ENCODE measurements around the gene GJC2.
"Not testable (repeated sequence)": the region's sequence is repeated elsewhere in the genome, so short reads cannot be mapped to it uniquely, and the experiment has no call there.

Gene GJC2

GRCh38 chr1:228109073-228109961, 40.4 kb upstream of the GJC2 start, which contains the start of gene MRPL55:
Gene MRPL55 (minus strand): TSS chr1:228109299. CDS start chr1:228108260, 1,039 bp downstream.
- peak; percentile 98 for DNase-seq
- no peaks in the 10 kb centered on the region for H3K27me3 Mint-ChIP-seq
- peaks cover 42% of the 10 kb centered on the region for H3K4me1 Mint-ChIP-seq
- peak within 1 kb of the TSS; percentile 93 to 96 for H3K4me3 Mint-ChIP-seq
- ATAC-seq, result peak; percentile 96
- no peaks in the 10 kb centered on the region for H3K9me3 Mint-ChIP-seq
- H3K27ac Mint-ChIP-seq, result peak within 1 kb of the TSS; percentile 97 to 98

- H3K9me3 Mint-ChIP-seq, result no peaks in the 10 kb centered on the region
- peak overlapping the region; percentile 93 to 96 for H3K4me3 Mint-ChIP-seq
- no peak for DNase-seq
- H3K27me3 Mint-ChIP-seq, result no peaks in the 10 kb centered on the region
- H3K4me1 Mint-ChIP-seq, result peaks cover 35% of the 10 kb centered on the region
- ATAC-seq, result no peak
- H3K27ac Mint-ChIP-seq, result peak overlapping the region; percentile 97 to 98
Observed at GRCh38 chr1:228109962-228110488, 39.7 kb upstream of the GJC2 start.

- Mint-ChIP-seq H3K27me3 (no peaks in the 10 kb centered on the region), H3K9me3 (no peaks in the 10 kb centered on the region), H3K27ac (no peak overlapping the region), H3K4me3 (no peak overlapping the region), H3K4me1 (peaks cover 32% of the 10 kb centered on the region)
- DNase-seq, result no peak
- no peak for ATAC-seq
Observed at GRCh38 chr1:228110556-228110955, 39.2 kb upstream of the GJC2 start.

- not testable (repeated sequence) for DNase-seq, ATAC-seq, H3K27ac Mint-ChIP-seq, H3K4me3 Mint-ChIP-seq, H3K9me3 Mint-ChIP-seq, H3K27me3 Mint-ChIP-seq
- H3K4me1 Mint-ChIP-seq, result peaks cover 32% of the 10 kb centered on the region
Observed at GRCh38 chr1:228111315-228111714, 38.4 kb upstream of the GJC2 start.

- DNase-seq (no peak), ATAC-seq (no peak)
- no peaks in the 10 kb centered on the region for H3K9me3 Mint-ChIP-seq
- no peak overlapping the region for H3K4me3 Mint-ChIP-seq
- no peaks in the 10 kb centered on the region for H3K27me3 Mint-ChIP-seq
- peaks cover 31% of the 10 kb centered on the region for H3K4me1 Mint-ChIP-seq
- H3K27ac Mint-ChIP-seq, result no peak overlapping the region
Observed at GRCh38 chr1:228112167-228112566, 37.6 kb upstream of the GJC2 start.

GRCh38 chr1:228112617-228113016, 37.1 kb upstream of the GJC2 start:
- no peak overlapping the region for H3K4me3 Mint-ChIP-seq
- ATAC-seq (no peak), DNase-seq (no peak)
- H3K27ac Mint-ChIP-seq, result no peak overlapping the region
- peaks cover 27% of the 10 kb centered on the region for H3K4me1 Mint-ChIP-seq
- no peaks in the 10 kb centered on the region for H3K9me3 Mint-ChIP-seq
- no peaks in the 10 kb centered on the region for H3K27me3 Mint-ChIP-seq

GRCh38 chr1:228114827-228115226, 34.9 kb upstream of the GJC2 start:
- H3K9me3 Mint-ChIP-seq, result peaks cover 5 to 7% of the 10 kb centered on the region in 2 donors
- no peak overlapping the region for H3K27ac Mint-ChIP-seq
- no peak overlapping the region for H3K4me3 Mint-ChIP-seq
- ATAC-seq (no peak), DNase-seq (no peak)
- H3K27me3 Mint-ChIP-seq, result no peaks in the 10 kb centered on the region
- peaks cover 7% of the 10 kb centered on the region for H3K4me1 Mint-ChIP-seq

- Mint-ChIP-seq H3K27me3 (no peaks in the 10 kb centered on the region), H3K4me3 (no peak overlapping the region), H3K27ac (no peak overlapping the region), H3K4me1 (peaks cover 14% of the 10 kb centered on the region), H3K9me3 (peaks cover 5 to 7% of the 10 kb centered on the region in 2 donors)
- DNase-seq, result no peak
- no peak for ATAC-seq
Observed at GRCh38 chr1:228117335-228117734, 32.4 kb upstream of the GJC2 start.

GRCh38 chr1:228118040-228118439, 31.7 kb upstream of the GJC2 start:
- H3K9me3 Mint-ChIP-seq, result peaks cover 5 to 7% of the 10 kb centered on the region in 2 donors
- DNase-seq, result no peak
- no peak overlapping the region for H3K27ac Mint-ChIP-seq
- no peak for ATAC-seq
- H3K27me3 Mint-ChIP-seq, result no peaks in the 10 kb centered on the region
- peaks cover 14% of the 10 kb centered on the region for H3K4me1 Mint-ChIP-seq
- H3K4me3 Mint-ChIP-seq, result no peak overlapping the region

- Mint-ChIP-seq H3K4me3 (peak overlapping the region; percentile 50 to 70), H3K27ac (no peak overlapping the region)
Observed at GRCh38 chr1:228120351-228120750, 29.4 kb upstream of the GJC2 start.

GRCh38 chr1:228120857-228121489, 28.8 kb upstream of the GJC2 start:
- ATAC-seq (peak; percentile 81), DNase-seq (no peak)
- peak overlapping the region in 1 of 2 donors; percentile 72 for H3K27ac Mint-ChIP-seq
- H3K27me3 Mint-ChIP-seq, result peaks cover 18% of the 10 kb centered on the region
- peaks cover 14% of the 10 kb centered on the region for H3K4me1 Mint-ChIP-seq
- peaks cover 5 to 7% of the 10 kb centered on the region in 2 donors for H3K9me3 Mint-ChIP-seq
- peak overlapping the region; percentile 34 to 50 for H3K4me3 Mint-ChIP-seq

More at GRCh38 chr1:228120351-228120750, 29.4 kb upstream of the GJC2 start:
- Mint-ChIP-seq H3K4me1 (peaks cover 14% of the 10 kb centered on the region), H3K27me3 (peaks cover 18% of the 10 kb centered on the region), H3K9me3 (peaks cover 5 to 7% of the 10 kb centered on the region in 2 donors)
- ATAC-seq (no peak), DNase-seq (no peak)

GRCh38 chr1:228122921-228123441, 26.7 kb upstream of the GJC2 start:
- no peak for DNase-seq
- Mint-ChIP-seq H3K9me3 (peaks cover 3 to 4% of the 10 kb centered on the region in 2 donors), H3K27ac (no peak overlapping the region), H3K27me3 (peaks cover 28% of the 10 kb centered on the region), H3K4me1 (peaks cover 14% of the 10 kb centered on the region), H3K4me3 (no peak overlapping the region)
- no peak for ATAC-seq

- DNase-seq (no peak), ATAC-seq (no peak)
- peaks cover 14% of the 10 kb centered on the region for H3K4me1 Mint-ChIP-seq
- no peak overlapping the region for H3K4me3 Mint-ChIP-seq
- no peak overlapping the region for H3K27ac Mint-ChIP-seq
- H3K9me3 Mint-ChIP-seq, result no peaks in the 10 kb centered on the region
- H3K27me3 Mint-ChIP-seq, result peaks cover 33% of the 10 kb centered on the region
Observed at GRCh38 chr1:228123505-228123904, 26.2 kb upstream of the GJC2 start.

- DNase-seq, result no peak
- Mint-ChIP-seq H3K4me1 (peaks cover 9% of the 10 kb centered on the region), H3K9me3 (no peaks in the 10 kb centered on the region), H3K27ac (no peak overlapping the region), H3K27me3 (peaks cover 48% of the 10 kb centered on the region), H3K4me3 (no peak overlapping the region)
- ATAC-seq, result no peak
Observed at GRCh38 chr1:228125185-228125584, 24.5 kb upstream of the GJC2 start.

- no peaks in the 10 kb centered on the region for H3K9me3 Mint-ChIP-seq
- no peak for ATAC-seq
- no peak overlapping the region for H3K27ac Mint-ChIP-seq
- no peak overlapping the region for H3K4me3 Mint-ChIP-seq
- H3K27me3 Mint-ChIP-seq, result peaks cover 38% of the 10 kb centered on the region
- DNase-seq, result no peak
- peaks cover 12% of the 10 kb centered on the region for H3K4me1 Mint-ChIP-seq
Observed at GRCh38 chr1:228131766-228132165, 18.0 kb upstream of the GJC2 start.

GRCh38 chr1:228134591-228134990, 15.1 kb upstream of the GJC2 start:
- DNase-seq (no peak), ATAC-seq (no peak)
- Mint-ChIP-seq H3K9me3 (no peaks in the 10 kb centered on the region), H3K27me3 (peaks cover 12% of the 10 kb centered on the region), H3K4me3 (no peak overlapping the region), H3K4me1 (peaks cover 12% of the 10 kb centered on the region), H3K27ac (no peak overlapping the region)

All from stimulated activated naive CD8-positive, alpha-beta T cell treated with anti-CD3 and anti-CD28 coated beads, Interleukin-15, amount 100 ng/mL, for 72 hours (primary cell).